SHP77 (cell line): ENCODE data around the gene CBY3.
"Not testable (repeated sequence)": the region's sequence is repeated elsewhere in the genome, so short reads cannot be mapped to it uniquely, and the experiment has no call there.

Experiments
- DNase-seq, 2 experiments: peaks; one replicate each; lab custom pipeline; 2025; lab: John Stamatoyannopoulos, UW

Gene CBY3

GRCh38 chr5:179680780-179681401, at the start of gene CBY3:
CBY3 (minus strand) TSS chr5:179681034; CDS start chr5:179680918, 116 bp downstream.
- DNase-seq, result no peak

GRCh38 chr5:179730356-179730755, 49.5 kb upstream of the CBY3 start:
- DNase-seq, result no peak

GRCh38 chr5:179729727-179730126, 48.9 kb upstream of the CBY3 start:
- no peak for DNase-seq

GRCh38 chr5:179729303-179729702, 48.5 kb upstream of the CBY3 start:
- no peak for DNase-seq

GRCh38 chr5:179727106-179727505, 46.3 kb upstream of the CBY3 start:
- DNase-seq, result no peak

GRCh38 chr5:179724163-179724562, 43.3 kb upstream of the CBY3 start:
- no peak for DNase-seq

GRCh38 chr5:179720222-179720621, 39.4 kb upstream of the CBY3 start:
- DNase-seq, result no peak

- DNase-seq, result no peak
Observed at GRCh38 chr5:179716286-179716685, 35.5 kb upstream of the CBY3 start.

GRCh38 chr5:179700401-179700918, 19.6 kb upstream of the CBY3 start:
- DNase-seq, result no peak

- DNase-seq, result peak in 1 of 2 experiments; percentile 11
Observed at GRCh38 chr5:179699616-179700237, 18.9 kb upstream of the CBY3 start.

GRCh38 chr5:179698935-179699615, 18.2 kb upstream of the CBY3 start, which contains the start of gene CANX:
CANX (plus strand) TSS chr5:179698967; CDS start chr5:179705682, 6,715 bp downstream.
- no peak for DNase-seq

- DNase-seq, result peak; percentile 97
Observed at GRCh38 chr5:179697993-179698934, 17.4 kb upstream of the CBY3 start.

GRCh38 chr5:179697543-179697942, 16.7 kb upstream of the CBY3 start:
- DNase-seq, result not testable (repeated sequence)

- DNase-seq, result no peak
Observed at GRCh38 chr5:179697108-179697507, 16.3 kb upstream of the CBY3 start.

- DNase-seq, result no peak
Observed at GRCh38 chr5:179696603-179697002, 15.8 kb upstream of the CBY3 start.

GRCh38 chr5:179694561-179694960, 13.7 kb upstream of the CBY3 start:
- DNase-seq, result no peak

GRCh38 chr5:179689212-179689611, 8.4 kb upstream of the CBY3 start:
- DNase-seq, result not testable (repeated sequence)

GRCh38 chr5:179680014-179680779, 637 bp downstream of the CBY3 start:
- no peak for DNase-seq

- peak; percentile 87 to 91 for DNase-seq
Observed at GRCh38 chr5:179679014-179679674, 1.7 kb downstream of the CBY3 start.

GRCh38 chr5:179678223-179679013, 2.4 kb downstream of the CBY3 start:
- peak; percentile 88 to 95 for DNase-seq
